CD4-positive, alpha-beta T cell treated with Interleukin-4 for 1 hour (primary cell): ENCODE data around the gene MMEL1.
A peak's percentile ranks its signal among the peaks of the same experiment; 100 is the strongest.
"Not testable (repeated sequence)": the region's sequence is repeated elsewhere in the genome, so short reads cannot be mapped to it uniquely, and the experiment has no call there.

Source experiments
- DNase-seq, 2 donors: peaks; one replicate each; pipeline ENCODE4 v3.0.0-alpha.2; 2020 to 2022

MMEL1 gene

DNA sequence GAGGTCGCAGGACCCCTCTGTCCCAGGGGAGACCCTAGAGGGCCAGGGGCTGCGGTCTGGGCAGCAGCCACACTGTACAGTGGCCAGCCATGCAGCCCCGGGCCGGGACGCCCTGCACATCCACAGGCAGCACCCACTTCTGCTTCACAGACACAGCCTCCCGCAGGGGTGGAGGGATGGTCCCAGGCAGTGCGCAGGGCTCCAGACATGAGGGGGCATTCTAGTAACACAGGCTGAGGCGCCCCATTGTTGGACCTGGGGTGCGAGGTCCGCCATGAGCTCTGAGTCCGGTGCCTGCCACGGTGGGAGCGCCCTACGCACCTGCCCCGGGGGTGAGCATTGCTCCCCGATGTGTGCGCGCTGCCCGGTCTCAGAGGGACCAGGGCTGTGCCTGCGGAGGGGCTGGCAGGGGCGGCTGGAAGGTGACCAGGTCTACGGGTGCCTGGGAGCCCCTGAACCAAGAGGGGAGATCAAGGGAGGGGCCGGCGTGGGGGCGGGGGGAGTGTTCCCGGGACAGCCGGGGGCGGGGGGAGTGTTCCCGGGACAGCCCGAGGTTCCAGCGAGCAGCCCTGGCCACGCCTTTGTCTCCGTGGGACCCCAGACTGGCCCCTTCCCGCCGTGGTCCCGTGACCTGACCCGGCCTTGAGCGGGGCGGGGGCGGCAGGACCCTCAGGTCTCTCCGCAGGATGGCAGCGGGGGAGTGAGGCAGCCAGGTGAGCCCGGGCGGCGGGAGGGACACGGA lies 4.5 kb downstream of the MMEL1 start:
- no peak for DNase-seq

DNA sequence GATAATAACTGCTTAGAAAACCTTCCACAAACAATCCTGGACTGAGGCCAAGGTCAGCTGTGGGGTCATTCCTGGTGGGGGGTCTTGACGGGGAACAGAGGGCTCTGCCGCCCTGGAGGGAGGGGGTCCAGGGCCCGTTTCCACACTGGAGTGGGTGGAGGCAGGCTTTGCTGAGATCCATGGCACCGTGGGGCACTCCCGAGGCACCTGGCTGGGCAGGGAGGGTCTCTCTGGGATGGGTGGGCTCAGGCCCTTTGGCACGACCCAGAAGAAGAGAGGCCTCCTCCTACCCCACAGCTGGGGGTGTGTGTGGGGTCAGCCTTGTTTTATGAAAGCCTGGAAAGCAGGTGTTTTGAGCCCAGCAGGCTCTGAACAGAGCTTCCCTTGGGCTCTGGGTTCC lies 5.1 kb downstream of the MMEL1 start:
- no peak for DNase-seq

DNA sequence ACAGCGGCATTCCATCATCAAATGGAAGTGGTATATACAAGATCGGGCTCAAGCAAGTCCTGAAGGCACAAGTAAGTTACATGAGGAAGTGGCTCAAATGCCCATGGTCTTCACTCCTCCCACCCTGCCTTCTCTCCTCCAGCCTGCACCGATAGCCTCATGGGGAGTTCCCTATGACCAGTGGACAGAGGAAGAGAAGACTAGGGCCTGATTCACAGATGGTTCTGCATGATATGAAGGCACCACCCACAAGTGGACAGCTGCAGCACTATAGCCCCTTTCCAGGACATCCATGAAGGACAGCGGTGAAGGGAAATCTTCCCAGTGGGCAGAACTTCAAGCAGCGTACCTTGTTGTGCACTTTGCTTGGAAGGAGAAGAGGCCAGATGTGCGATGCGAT lies 7.1 kb downstream of the MMEL1 start:
- not testable (repeated sequence) for DNase-seq

DNA sequence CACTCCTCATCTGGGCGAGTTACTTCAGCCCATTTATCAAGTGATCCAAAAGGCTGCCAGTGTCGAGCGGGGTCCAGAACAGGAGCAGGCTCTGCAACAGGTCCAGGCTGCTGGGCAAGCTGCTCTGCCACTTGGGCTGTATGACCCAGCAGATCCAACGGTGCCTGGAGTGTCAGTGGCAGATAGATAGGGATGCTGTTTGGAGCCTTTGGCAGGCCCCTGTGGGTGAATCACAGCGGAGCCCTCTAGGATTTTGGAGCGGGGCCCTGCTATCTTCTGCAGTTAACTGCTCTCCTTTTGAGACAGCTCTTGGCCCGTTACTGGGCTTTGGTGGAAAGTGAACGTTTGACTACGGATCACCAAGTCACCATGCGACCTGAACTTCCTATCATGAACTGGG lies 7.5 kb downstream of the MMEL1 start:
- no peak for DNase-seq

DNA sequence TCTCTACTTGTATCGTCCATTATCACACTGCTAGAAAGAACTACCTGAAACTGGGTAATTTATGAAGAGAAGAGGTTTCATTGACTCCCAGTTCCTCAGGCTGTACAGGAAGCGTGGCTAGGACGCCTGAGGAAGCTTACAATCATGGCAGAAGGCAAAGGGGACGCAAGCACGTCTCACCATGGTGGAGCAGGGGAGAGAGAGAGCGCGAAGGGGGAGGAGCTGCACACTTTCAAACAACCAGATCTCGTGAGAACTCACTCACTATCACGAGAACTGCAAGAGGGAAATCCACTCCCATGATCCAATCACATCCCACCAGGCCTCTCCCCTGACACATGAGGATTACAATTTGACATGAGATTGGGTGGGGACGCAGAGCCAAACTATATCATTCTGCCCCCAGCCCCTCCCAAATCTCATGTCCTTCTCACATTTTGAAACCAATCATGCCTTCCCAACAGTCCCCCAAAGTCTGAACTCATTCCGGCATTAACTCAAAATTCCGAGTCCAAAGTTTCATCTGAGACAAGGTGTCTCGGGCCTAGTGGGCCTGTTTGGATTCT lies 8.0 kb downstream of the MMEL1 start:
- no peak for DNase-seq

DNA sequence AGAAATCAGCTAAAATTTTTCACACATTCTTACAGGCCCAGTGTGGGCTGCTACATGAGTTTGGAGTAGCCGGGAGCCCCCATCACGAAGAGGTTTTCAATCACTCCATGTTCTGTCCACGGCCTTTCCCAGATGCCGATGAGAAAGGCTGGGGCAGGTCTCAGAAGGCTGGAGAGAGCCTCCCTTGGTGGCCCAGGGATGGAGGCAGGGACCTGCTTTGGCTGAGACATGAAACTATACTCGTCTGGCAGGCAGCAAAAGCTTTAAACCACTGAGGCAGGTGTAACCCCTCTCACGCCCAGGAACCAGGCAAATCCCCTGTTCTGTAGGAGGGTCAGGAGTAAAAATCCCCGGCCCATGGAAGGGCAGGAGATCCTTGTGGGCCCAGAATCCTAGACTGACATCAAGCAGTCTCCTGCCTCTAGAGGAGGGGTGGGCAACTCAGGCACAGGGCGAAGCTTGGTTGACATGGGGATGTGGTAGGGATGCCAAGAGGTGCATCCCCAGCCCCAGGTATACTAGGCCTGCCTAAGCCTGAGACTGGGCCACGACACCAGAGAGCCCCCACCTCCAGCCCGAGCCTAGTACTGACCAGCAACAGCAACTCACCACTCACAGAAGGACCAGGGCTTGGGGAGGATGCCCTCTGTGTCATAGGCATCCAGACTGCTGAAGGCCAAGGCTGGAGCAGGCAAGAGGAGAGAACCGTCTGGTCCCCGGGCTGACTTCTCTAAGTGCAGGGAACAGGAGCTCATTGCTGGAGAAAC lies 9.1 kb downstream of the MMEL1 start:
- DNase-seq: no peak

DNA sequence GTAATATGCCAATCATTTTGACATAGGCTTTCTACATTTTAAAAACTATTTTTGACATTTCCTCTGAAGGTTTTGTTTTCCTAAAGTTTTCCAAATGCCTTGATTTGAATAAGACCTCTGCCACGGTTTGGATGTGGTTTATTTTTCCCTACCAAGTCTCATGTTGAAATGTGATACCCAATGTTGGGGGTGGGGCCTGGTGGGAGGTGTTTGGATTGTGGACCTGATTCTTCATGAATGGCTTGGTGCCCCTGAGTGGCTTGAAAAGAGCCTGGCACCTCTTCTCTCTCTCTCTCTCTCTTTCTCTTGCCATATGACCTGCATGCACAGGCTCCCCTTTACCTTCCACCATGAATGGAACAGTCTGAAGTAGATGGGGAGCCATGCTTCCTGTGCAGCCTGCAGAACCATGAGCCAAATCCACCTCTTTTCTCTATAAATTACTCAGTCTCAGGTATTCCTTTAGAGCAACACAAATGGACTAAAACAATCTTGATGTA lies 14.8 kb downstream of the MMEL1 start:
- DNase-seq: no peak

DNA sequence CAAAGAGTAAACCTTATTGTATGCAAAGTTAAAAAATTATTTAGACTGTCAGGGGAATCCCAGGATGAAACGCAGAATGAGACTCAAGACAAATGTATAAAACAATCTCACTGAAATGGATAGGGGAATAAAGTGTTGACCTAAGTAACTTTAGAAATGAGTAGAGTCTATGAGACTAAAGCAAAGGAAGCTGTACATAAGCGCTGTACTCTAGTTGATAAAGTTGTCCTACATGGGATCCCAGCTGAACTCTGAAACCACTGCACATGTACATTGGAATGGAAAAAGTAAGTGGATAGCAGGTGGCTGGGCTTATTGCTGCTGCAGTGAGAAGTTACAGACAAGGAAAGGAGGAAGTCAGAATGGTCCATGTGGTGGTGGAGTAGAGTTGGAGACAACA lies 18.7 kb downstream of the MMEL1 start:
- no peak for DNase-seq

DNA sequence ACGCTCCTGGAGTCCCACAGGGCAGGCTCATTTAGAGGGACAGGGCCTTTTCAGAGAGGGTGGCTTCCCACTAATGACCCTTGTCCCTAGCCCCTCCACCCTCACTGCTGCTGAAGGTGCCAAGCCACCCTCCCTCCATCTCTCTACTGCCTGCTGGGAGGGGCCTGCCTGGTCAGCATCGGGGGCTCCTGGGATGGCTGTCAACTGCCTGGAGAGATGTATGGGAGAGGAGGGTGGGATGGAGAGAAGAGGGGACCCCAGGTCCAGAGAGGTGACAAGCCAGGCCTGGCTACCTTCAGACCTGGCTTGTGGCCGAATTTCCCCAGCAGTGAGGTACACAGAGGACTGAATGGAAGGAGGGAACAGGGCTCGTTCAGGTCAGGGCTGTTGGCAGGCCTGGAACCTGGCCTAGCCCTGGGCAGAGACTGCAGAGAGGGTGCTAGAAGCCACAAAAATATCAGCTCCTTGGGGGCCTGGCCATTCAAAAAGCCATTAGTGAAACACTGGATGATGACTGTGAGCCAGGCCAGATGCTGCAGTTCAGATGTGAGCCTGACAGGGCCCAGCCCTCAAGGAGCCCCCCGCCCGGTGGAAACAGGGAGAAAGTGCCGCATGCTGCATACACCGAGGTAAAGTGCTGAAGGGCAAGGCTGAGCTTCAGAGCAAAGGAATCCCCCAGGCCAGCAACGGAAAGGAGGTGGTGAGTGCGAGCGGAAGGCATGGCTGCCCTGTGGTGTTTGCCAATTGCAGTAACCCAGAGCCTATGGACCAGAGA lies 20.0 kb downstream of the MMEL1 start:
- no peak for DNase-seq

DNA sequence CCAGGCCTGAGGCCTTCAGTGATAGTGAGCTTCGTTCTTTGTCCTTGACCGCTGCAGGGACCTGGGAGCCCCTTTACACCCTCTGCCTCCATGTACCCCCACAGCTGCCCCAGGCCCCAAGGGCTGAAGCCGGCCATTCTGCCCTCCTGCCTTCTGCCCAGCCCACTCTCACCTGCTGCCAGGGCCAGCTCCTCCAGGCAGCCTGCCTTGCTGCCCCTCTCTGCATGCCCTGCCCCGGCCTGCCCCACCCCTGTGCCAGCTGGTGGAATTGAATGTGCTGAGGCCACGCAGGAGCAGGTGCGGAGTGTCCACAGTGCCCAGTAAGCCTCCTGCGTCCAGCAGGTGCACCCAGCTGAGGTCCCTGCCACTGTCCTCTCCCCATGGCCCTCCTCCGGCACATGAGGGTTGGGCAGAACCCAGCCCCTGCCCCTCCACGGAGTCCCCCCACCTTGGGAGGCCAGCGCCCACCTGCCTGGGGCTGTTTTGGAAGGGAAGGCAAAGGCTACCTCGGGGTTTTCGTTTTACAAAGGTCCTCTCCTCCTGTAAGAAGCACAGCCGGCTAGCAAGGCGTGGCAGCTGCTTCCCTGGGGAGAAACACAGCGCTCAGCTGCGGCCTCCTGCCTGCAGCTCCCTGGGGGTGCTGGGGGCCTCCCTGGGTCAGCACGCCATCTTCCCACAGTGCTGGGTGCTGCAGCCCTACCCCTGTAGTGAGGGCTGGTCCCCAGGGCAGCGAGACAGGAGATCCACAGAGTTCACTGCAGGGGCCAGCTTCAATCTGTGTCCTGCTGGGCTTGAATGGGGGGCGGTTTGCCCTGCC lies 21.0 kb downstream of the MMEL1 start:
- peak in 1 of 2 donors; percentile 9 for DNase-seq

DNA sequence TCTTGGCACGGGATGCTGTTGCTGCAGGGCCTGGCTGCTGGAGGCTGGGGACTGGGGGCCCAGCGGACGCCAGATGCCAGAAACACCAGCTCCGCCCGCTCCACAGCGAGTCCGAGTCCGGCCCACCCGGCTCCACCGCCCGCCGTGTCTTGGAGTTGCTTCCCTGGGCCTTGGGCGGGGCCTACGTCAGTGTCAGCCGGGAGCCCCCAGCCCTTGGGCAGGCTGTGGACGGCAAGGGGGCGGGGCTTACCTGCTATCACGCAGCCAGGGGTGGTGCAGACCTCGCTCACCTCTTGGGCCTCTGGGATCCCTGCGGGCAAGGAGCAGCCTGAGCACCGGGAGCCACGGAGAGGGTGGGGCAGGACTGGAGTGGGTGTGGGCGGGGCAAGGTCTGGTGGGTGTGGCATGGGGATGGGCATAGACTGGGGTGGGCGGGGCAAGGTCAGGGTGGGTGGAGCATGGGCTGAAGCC lies 21.8 kb downstream of the MMEL1 start:
- peak in 1 of 2 donors; percentile 14 for DNase-seq

DNA sequence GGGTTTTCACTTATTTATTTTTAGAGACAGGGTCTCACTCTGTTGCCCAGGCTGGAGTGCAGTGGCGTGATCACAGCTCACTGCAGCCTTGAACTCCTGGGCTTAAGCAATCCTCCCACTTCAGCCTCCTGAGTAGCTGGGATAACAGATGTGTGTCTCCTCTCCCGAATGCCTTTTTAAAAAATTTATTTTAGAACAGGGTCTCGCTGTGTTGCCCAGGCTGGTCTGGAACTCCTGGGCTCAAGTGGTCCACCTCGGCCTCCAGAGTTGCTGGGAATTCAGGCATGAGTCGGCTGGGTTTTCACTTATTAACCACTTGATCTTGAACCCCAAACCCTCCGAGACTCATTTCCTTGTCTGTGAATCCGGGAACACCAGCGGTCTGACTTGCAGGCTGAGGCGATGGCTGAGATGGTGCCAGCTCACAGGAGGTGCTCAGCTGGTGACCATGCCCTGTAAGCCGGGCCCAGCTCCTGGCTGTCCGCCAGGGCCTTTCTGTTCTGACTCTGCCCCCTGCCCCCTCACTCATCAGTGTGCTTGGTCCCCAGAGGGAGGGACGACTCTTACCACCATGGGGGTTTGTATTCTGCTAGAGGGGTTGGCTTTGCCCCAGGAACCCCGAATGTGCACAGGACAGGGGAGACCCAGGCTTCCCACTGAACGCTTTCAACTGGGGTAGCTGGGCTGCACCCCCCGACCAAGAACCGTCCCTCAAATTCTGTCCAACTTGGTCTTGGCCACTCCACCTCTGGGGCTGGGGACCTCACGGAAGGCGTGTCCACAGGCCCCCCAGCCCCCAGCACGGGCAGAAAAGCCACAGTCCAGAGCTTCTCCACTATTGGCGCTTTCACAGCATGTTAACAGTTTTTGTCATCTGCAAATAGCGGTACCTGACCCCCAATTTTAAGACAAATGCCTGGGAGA lies 22.5 kb downstream of the MMEL1 start:
- DNase-seq: peak in 1 of 2 donors; percentile 3

DNA sequence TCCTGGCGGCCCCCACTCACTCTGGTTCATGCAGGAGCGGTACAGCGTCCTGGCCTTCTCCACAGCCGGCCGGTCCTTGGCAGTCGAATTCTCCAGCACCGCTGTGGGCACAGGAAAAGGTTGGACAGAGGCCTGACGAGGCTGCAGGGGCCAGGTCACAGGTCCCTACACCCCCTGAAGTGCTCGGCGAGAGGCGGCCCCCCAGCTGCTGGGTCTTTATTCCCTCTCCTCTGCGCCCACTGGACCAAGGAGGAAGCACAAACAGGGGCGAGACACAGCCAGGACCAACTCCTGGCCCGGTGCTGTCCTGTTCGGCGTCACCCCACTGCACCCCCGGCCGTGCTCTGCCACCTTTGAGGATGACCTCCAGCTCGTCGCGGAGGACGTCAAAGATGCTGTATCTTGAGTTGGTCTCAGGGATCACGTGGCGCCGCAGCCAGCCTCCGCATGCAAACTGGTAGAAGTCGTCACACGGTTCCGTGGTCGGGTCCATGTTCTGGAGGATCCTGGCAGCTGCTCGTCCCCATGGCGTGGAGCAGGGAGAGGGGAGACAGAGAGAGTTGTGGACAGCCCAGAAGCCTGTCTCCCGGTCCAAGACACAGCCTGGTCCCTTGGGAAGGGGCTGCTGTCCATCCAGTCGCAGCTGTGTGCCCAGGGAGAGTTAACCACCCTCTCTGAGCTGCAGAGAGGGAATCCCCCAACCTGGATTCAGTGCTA lies 23.3 kb downstream of the MMEL1 start:
- peak in 1 of 2 donors; percentile 8 for DNase-seq

DNA sequence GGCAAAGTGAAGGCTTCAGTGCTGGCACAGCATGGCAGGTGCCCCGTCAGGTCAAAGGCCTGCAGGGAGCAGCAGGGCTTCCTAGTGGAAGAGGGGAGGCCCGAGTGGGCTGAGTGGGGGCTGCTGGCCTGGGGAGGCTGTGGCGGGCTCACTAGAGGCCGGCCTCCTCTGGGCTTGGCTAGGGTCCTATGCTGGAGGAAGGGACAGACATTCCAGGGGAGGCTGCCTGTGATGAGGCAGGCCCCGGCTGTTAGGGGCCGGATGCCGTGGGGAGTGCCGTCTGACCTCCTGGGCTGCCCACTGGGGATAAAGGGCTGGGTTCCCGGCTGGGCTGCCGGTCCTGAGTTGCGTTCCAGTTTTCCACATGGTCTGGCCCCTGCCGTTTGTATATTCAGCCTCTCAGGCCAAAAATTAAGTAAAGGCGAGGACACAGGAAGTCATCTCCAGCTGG lies 25.1 kb downstream of the MMEL1 start:
- DNase-seq: peak in 1 of 2 donors; percentile 8

DNA sequence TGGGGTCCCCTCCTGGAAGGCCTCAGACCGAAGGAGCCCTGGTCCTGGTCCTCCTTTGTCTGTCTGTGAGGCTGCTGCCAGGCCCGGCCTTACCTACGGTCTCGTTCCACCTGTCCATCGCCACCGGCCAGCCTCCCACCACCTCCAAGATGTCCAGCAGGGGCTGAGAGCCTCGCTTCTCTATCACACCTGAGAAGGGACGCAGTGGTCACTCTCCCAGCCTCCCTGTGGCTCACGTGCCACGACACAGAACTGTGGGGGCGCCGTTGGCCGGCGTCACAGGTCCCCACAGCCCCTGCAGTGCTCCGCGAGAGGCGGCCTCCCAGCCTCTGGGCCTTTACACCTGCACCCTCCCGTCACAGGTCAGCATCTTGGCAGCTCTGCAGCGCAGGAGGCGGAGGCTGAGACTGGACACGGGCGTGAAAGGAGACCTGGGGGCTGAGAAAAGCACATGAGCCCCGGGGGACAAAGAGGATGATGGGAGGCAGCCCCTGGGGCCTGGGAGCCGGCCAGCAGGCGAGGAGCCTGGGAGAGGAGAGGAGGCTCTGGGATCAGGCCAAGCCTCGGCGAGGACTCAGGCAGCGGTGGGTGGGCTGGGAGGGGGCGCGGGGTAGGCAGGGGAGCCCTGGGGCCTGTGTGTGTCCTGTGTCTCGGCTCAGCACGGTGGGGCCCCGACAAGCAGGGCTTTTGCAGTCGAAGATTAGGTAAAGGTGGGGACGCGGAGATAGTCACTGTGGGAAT lies 25.8 kb downstream of the MMEL1 start:
- peak in 1 of 2 donors; percentile 9 for DNase-seq

DNA sequence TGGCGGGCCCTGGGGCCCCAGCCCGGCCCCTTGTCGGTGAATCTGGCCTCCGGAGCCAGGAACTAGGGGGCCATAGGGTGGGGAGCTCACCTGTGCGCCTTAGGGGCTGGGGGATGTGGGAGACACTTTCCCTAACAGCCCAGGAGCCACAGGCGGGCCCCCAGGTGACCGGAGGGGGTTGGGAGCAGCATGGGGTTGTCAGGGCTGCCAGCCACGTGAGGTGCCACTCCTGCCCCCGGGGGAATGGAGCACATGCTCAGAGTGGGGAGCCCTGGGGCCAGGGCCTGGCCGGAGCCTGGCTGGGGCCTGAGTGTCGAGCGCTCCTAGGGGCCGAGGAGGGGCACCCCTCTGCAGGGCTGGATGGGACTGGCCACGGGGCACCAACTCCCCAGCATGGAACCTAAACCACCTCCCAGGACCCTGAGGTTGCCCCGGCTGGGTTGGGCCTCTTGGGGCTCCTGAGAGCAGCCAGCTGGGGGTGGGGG lies 26.4 kb downstream of the MMEL1 start:
- peak in 1 of 2 donors; percentile 6 for DNase-seq

DNA sequence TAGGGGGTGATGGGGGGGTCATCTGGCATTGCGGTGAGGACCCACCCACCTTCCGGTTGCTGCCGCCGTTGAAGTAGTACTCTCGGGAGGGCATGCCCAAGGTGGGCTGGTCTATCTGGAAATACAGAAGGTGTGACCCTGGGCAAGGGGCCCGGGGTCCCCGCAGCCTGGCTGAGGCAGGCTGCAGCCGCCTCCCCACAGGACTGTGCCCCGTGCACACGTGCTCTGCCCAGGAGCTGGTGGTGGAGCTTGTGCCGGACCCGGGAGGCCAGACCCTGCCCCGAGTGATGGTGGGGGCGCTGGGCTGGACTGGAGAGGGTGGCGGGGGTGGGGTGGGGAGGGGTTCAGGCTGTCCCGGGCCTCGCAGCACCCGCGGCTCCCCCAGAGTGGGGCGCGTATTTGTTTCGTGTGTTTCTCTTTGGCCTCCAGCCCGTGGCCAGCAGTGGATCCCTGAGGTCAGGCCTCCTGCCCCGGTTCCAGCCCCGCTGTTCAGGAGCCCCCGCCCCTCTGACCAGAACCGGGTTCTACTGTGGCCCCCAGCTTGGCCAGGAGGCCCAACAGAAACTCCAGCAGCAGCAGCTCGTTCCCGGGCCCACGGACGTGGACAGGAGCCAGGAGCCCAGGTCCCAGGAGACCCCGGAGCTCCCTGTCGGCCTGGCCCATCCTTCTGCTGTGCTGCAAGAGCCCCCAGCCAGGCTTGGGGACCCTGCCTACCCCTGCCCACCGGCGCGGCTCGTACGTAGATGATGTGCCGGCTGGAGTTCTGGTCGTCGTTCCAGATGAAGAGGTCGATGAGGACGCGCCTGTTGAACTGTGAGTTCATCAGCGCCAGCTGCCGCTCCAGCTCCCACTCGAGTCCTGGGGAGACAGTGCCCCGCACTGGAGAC lies 27.1 kb downstream of the MMEL1 start:
- DNase-seq: peak in 1 of 2 donors; percentile 6
